ENCODE measurements around the gene EARS2.
"Not testable (repeated sequence)": the region's sequence is repeated elsewhere in the genome, so short reads cannot be mapped to it uniquely, and the experiment has no call there.

The EARS2 gene

GRCh38 chr16:23556881-23557778 lies at the start of gene EARS2, which contains the start of gene UBFD1:
TSS of gene EARS2 (minus strand) at chr16:23557350. CDS start at chr16:23557343, 7 bp downstream.
TSS of gene UBFD1 (plus strand) at chr16:23557727. CDS start at chr16:23557743, 16 bp downstream.
- peak; percentile 99 for DNase-seq (ENCODE audit: low read depth)

- DNase-seq (ENCODE audit: low read depth), result peak; percentile 10
Measured at GRCh38 chr16:23597003-23597756, 40.0 kb upstream of the EARS2 start.

GRCh38 chr16:23595951-23596720 lies 39.0 kb upstream of the EARS2 start, which contains the start of gene NDUFAB1:
TSS of gene NDUFAB1 (minus strand) at chr16:23596316. CDS start at chr16:23596290, 26 bp downstream.
- DNase-seq (ENCODE audit: low read depth), result peak; percentile 92

- no peak for DNase-seq (ENCODE audit: low read depth)
Measured at GRCh38 chr16:23595246-23595950, 38.2 kb upstream of the EARS2 start.

- DNase-seq (ENCODE audit: low read depth), result no peak
Measured at GRCh38 chr16:23594186-23594585, 37.0 kb upstream of the EARS2 start.

GRCh38 chr16:23590181-23590580 lies 33.0 kb upstream of the EARS2 start:
- DNase-seq (ENCODE audit: low read depth), result no peak

- DNase-seq (ENCODE audit: low read depth), result no peak
Measured at GRCh38 chr16:23587726-23588125, 30.6 kb upstream of the EARS2 start.

- DNase-seq (ENCODE audit: low read depth), result no peak
Measured at GRCh38 chr16:23584186-23585076, 27.3 kb upstream of the EARS2 start.

- DNase-seq (ENCODE audit: low read depth), result not testable (repeated sequence)
Measured at GRCh38 chr16:23583271-23583670, 26.1 kb upstream of the EARS2 start.

- DNase-seq (ENCODE audit: low read depth), result no peak
Measured at GRCh38 chr16:23581764-23582163, 24.6 kb upstream of the EARS2 start.

- DNase-seq (ENCODE audit: low read depth), result no peak
Measured at GRCh38 chr16:23580391-23580790, 23.2 kb upstream of the EARS2 start.

- no peak for DNase-seq (ENCODE audit: low read depth)
Measured at GRCh38 chr16:23579371-23579770, 22.2 kb upstream of the EARS2 start.

GRCh38 chr16:23578101-23578830 lies 21.1 kb upstream of the EARS2 start:
- DNase-seq (ENCODE audit: low read depth), result no peak

GRCh38 chr16:23577493-23577892 lies 20.3 kb upstream of the EARS2 start:
- DNase-seq (ENCODE audit: low read depth), result no peak

GRCh38 chr16:23575834-23576233 lies 18.7 kb upstream of the EARS2 start:
- DNase-seq (ENCODE audit: low read depth), result no peak

- no peak for DNase-seq (ENCODE audit: low read depth)
Measured at GRCh38 chr16:23573817-23574216, 16.7 kb upstream of the EARS2 start.

GRCh38 chr16:23572394-23572793 lies 15.2 kb upstream of the EARS2 start:
- no peak for DNase-seq (ENCODE audit: low read depth)

GRCh38 chr16:23571895-23572294 lies 14.7 kb upstream of the EARS2 start:
- no peak for DNase-seq (ENCODE audit: low read depth)

- no peak for DNase-seq (ENCODE audit: low read depth)
Measured at GRCh38 chr16:23570992-23571632, 14.0 kb upstream of the EARS2 start.

Measured in activated T-cell treated with anti-CD3 and anti-CD28 coated beads for 48 hours (primary cell).